A204.1 (cell line): ENCODE results near the gene RPS15.

ENCODE experiments used
- FAIRE-seq: peaks from 2 replicates; lab custom pipeline; 2012; peaks lifted over from hg19 to GRCh38; lab: Jason Lieb, UNC

RPS15 gene

DNA sequence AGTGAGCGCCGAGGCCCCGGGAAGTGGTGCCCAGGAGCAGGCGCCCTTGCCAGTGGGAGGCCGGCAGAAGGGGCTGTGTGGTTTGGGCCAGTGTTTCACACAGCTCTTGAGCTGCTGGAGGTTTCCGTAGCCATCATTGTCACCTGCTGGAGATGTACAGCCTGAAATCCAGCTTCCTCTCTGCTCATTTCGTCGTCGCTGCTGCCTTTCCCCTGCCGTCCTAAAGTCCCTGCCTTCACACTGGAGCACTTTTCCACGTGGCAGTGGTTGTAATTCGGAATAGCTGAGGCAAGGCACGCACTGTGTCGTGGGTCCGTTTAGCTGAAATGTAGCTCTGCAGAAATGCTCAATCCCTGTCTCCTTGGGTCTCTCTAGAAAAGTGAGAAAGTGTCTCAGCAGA is 17.6 kb upstream of the RPS15 start:
- FAIRE-seq: no peak

DNA sequence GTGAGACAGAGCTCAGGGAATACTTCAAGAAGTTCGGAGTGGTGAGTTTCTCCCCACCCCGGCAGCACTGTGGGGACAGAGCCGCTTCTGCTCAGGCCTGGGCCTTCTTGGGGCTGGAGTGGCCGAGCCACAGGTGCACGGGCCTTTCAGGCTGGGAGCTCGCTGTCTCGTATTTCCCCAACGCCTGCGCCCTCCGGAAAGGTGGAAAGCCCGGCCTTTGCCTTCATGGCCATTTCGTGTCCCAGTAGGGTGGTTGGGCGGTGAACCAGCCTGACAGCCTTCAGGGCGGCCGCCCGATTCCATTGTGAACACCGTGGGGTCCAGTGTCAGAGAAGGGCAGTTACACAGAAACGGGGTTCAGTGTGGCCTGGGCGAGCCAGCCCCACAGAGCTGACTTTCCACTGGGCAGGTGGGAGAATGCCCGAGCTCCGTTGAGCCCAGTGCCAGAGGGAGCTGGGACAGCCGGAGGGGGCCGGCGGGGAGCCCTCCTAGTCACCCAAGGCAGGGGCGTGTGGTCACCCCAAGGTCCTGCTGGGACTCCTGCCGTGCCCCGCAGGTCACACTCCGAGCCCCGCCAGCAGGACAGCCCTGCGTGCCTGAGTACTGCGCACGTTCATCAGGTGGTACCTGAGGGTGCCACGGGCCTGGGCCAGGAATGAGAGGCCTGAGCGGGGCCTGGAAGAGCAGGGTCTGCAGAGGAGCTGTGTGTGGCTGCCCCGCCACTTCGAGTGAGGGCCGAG is 16.8 kb upstream of the RPS15 start:
- FAIRE-seq: no peak

DNA sequence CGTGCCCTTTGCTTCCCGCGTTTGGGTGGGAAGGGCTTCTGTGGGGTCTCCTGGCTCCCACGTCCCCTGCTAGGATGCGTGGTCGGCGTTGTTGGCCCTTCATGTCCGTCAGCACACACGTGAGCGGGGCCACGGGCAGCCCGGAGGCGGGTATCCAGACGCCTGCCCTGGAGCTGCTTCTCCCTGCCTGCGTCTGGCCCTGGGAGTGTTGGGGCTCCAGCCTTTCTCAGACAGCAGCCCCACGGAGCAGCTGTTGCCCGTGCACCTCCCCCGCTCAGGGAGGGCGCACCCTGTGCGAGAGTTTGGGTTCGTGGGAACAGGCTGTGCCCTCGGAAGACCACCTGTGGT is 16.3 kb upstream of the RPS15 start:
- FAIRE-seq: no peak

DNA sequence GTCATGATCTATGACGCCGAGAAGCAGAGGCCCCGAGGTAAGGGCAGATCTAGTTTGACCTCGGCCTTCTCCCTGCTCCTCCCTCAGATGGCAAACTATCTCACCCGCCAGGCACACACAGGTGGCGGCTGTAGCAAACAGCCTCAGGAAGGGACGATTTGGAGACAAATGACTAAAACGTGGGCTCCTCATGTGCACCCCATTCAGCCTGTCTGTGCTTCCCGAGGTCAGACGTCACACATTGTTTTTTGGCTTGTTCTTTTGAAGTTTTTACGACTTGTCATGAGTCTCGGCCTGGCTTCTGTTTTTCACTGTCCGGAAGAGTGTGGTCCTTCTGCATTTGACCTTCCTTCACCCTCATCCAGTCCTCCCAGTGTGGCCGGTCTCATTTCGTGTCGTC is 15.8 kb upstream of the RPS15 start:
- FAIRE-seq: no peak

DNA sequence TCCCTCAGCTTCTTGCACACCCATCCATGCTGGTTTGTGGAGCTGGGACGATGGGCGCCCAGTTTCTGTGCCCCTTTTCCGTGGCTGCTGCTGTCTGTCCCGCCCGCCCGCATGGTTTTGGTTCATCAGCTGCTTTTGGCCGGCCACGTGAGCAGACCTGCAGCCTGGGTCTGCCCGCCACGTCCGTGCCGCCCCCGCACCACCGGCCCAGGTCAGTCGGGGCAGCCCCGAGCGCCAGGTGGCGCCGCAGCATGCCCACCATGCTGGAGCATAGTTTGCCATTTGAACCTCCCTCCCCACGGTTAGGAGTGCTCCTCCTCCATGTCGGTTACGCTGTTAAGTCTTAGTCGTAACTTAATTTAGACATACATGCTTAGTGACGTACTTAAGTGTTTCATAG is 15.3 kb upstream of the RPS15 start:
- FAIRE-seq: no peak

DNA sequence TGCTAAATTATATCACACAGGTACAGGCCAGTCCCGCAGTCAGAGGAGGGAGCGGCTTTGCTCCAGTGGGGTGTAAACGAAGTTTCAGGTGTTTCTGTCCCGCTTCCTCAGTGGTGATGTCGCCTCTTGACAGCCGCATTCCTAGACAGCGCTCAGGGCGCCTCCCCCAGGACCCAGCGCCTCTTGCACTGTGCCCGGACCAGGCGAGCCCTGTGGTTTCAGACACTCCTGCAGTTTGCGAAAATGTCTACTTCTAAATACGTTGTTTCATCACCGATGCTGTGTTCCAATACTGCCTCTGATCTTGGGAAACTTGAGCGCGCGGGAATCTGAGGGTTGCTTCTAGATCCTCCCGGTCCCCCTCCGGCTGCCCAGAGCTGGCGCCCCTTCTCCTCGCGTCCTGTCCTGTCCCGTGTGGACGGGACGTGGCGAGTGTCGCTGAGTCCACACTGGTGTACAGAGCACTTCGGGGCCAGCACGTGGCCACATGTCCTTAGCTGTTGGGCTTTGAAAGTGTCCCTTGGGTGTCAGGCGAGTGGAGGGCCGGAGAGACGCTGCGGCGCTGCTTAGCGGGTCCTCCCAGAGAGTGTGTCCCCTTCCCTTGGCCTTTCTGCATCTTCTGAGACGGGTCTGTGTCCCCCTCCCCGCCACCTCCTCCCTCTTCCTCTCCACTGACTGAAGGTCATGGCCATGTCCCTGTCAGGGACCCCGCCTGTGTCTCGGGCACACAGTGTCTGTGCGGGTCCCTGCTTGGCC is 14.6 kb upstream of the RPS15 start:
- no peak for FAIRE-seq

DNA sequence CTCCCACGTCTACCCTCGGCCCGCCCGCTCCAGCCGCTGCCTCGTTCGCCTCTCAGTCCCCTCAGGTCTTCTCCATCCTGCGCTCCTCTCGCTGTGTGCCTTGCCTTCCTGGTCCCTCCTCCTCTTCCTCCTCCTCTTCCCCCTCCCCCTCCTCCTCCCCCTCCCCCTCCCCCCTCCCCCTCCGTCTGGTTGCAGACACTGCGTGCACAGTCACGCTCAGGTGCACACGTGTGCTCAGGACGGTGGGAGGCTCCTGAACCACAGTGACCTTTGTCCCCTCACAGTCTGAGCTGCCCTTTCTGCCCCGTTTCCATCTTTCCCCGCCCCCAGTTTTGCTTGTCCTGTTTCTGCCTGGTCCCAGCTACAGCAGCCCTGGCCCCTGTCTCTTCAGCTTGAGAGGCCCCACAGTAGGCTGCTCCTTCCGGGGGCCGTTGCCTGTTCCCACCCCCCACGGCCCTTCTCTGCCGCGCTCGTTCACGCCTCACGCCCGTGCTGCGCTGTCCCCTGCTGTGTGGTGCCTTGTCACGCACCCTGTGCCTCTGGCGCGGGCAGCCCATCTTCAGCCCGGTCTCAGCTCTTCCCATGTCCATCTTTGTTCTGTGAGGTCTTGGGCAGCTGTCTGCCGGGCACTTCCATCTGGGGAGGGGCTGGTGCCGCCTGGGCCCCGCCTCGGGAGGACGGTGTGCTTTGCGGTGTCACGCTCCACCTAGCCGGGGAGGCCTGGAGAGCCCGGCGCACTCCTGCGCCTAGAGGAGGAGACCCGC is 13.8 kb upstream of the RPS15 start:
- no peak for FAIRE-seq

DNA sequence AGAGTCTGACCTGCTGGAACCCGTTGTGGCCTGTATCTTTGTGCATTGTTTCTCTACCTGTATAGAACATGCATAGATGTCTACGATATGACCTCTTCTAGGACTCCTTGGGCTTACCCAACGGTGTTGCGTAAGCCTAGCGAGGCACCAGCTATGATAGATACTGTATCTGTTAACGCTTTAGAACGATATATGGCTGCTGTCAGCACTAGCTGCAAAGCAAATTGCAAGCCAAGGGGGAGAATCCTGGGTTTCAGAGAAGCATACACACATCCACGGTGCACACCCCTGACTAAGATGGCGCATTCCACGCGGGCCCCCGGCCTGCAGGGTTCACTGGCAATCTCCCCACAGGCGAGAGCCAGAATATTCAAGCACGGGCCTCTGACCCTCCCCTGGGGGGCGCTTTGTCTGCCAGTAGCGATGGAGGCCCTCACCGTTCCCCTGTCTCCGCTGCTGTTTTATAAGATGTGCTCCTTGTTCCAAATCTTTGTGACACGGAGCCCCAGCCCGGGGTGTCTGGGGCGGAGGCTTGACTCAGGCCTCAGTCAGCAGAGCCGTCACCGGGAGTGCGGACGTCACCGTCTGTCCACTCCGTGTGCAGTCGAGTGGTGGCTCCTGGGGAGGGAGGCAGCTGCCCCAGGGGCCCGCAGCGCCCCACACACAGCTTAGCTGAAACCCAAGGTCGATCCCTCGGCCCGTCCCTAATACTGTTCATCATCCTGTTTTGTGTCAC is 12.9 kb upstream of the RPS15 start:
- FAIRE-seq: no peak

DNA sequence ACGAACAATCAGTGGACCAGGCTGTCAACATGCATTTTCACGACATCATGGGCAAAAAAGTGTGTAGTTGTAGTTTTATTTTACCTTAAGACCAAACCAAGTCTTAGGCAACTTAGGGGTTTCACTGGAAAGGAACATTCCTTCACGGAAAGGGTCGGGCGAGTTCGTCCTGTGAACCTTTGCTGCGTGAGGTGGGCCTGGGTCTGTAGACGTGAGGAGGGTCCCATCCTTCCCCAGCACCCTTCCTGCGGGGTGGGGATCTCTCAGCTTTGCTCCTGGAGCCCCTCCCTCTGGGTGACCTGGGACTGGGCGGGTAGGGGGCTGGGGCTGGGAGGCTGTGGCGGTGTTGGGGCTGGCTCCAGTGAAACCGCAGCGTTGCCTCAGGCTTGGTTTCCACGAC is 12.3 kb upstream of the RPS15 start:
- FAIRE-seq: no peak

DNA sequence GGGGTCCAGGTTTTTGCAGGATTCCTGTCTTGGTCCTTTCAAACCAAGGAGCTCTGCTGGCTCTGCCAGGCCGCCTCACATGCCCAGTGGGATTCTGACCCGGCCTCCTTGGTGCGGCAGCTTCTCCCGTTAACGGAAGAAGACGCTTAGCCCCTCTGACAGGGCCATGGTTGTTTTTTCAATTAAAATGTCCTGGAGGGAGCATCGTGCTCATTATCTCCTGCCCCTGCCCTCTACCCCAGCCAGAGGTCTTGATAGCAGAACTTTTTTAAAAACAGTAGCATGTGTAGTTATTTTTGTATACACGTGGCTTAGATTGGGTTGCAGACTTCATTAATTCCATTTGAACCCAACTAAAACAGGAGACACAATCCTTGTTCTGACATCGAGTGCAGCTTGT is 11.5 kb upstream of the RPS15 start:
- FAIRE-seq: no peak

DNA sequence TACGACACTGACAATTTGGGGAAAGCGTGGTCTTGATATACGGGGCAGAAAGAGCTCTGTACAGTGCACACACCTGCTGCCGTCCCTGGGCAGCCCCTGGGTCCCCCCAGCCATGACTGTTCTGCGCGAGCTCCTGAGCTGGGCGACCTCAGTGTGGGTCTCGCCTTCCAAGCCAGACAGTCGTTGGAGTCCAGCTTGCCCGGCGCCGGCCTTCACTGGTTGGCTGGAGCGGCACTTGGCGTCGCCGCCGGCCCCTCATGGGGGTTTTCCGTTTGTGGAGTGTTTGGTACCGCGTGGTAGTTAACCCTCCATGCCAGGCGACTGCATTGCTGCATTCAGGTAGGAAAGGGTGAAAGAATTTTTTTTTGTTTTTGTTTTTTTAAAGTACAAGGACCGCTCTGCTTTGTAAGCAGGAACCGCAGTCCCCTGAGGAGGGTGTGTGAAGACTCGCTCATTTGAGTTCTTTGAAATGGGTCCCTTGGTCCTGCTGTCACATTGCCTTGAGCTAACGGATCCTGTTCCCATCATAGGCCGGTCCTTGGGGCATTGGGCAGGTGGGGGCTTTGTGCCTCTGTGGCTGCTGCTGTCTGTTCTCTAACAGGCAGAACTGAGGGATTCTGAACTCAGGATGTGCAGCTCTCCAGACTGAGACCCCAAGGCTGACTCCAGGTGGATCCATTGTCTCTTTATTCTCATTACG is 10.8 kb upstream of the RPS15 start:
- no peak for FAIRE-seq

DNA sequence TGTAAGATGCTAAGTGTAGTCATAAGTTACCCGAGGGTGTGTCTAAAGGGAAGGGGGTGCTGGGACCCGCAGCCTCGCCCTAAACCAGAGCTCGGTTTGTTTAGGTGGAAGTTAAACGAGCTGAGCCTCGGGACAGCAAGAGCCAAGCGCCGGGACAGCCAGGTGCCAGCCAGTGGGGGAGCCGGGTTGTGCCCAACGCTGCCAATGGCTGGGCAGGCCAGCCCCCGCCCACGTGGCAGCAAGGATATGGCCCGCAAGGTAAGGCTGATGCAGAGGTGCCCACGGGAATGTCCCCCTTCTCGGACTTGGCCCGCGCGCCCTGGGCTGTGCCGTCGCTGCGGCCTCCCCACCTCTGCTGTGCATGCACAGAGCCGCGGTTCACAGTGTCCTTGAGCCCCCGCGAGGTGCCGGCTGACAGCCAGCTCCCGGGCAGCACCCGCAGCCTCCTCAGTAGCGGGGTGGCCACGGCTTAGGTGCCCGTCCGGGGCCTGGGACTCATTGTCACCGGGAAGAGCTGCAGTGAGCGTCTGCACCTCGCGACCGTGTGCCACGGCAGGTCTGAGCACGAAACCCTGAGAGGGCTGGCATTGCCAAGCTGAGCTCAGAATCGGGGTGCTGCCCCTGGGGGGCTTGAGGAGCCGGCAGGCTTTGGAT is 9.3 kb upstream of the RPS15 start:
- no peak for FAIRE-seq

DNA sequence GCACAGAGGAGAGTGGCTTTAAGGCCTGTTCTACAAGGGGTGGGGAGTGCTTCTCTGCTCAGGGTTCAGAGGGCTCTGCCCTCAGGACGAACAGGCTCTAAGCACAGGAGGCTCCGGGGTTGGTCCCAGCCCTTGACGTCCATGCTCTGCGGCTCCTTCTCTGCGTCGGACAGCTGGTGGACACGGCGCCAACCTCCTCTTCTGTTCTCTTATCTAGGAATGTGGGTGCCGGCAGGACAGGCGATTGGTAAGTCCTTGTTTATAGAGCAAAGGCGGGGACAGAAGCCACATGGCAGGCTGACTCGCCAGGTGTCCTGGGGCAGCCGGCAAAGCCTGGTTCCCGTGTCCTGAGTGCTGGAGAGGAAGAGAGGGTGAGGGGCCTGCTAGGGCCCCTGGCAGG is 8.4 kb upstream of the RPS15 start:
- no peak for FAIRE-seq

DNA sequence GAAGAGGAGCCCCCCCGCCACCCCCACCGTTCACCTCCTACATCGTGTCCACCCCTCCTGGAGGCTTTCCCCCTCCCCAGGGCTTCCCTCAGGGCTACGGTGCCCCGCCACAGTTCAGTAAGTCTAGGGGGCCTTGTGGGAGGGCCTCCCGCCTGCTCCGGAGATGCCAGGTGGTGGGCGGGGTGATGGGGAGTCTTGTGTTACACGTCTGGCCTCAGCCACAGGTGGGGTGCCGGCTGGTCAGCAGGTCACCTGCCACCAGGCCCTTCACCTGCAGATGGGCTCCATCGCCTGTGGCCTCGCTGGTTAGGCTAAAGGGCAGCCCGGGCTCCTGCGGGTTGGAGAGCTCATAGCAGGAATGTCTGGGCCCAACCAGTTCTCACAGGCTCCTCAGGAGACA is 8.0 kb upstream of the RPS15 start:
- no peak for FAIRE-seq

DNA sequence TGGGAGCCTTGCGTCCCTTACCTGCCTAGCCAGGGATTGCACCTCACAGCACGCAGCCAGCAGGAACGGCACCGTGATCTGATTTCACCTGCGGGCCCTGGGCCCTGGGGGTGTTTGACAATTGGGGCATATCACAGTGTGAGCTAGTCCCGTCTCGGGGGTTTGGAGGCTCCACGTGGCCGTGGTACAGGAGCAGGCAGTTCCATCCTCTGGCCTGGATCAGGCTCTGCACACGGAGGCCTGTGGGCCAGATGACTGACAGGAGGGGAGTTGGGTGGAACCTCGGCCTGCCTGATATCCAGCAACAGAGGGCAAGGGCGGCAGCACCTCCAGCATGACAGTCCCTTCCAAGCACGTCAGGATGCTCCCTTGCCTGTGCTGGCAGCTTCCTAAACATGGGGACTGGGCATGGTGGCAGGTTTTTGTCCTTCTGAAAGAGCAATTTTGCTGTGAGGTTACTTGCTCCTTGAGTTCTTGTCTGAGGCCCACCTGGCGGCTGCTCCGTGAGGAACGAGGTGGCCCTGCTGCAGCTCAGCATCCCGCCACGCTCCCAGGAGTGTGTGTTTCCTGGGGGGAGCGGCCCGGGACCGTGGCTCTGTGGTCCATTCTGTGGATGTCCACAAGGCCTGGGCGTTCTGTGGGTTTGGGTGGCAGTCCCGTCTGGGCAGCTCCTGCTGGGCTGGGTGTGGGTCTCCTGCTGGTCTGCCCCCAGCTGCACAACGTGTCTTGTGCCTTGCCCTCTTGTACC is 6.3 kb upstream of the RPS15 start:
- no peak for FAIRE-seq

DNA sequence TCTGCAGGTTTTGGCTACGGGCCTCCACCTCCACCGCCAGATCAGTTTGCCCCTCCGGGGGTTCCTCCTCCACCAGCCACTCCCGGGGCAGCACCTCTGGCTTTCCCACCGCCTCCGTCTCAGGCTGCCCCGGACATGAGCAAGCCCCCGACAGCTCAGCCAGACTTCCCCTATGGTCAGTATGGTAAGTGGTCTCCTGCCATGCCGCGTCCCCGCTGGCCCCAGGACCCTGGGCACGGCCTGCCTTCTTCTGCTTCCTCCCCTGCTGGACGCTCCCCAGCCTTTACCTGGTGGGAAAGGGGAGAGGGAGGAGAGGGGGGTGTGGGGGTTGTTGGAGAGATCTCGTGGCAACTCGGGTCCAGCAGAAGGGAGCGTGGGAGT is 5.7 kb upstream of the RPS15 start:
- FAIRE-seq: no peak

DNA sequence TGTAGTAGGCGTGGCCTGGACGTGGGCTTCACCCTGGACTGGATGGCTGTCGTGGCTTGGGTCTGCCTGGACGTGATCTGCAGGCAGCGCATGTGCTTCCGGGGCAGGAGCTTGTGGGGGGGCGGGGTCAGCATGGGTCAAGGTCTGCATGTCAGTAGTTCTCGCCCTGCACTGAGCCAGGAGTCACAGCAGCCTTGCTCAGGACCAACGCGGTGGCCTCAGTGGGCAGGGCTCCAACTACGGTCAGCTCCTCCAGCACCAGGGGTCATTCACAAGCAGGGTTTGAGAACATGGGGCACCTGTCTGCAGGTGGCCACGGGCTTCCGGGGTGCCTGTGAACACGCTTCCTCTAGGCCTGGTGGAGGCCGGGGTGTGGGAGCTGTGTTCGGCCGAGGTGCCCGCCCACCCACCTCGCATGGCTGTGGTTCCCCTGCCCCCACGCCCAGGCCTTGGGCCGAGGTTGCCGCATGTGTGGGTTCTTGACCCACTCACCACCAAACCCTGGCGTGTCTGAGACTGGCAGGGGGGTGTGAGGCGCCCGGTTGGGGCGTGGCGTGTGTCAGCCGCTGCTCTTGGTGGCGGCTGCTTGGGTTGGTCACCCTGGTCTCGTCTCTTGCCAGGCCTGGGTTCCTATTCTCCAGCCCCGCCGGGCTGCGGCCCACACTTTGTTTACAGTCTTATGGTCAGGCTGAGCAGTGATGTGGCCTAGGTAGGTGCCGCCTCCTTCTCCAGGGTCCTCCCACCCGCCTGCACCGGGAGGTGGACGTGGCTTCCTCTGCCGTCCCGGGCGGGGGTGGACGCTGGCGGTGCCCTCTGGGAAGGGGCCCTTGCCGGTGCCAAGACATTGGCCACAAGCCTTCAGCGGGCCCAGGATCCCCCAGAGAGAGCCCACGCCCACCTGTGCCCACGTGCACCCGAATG is 4.8 kb upstream of the RPS15 start:
- no peak for FAIRE-seq

DNA sequence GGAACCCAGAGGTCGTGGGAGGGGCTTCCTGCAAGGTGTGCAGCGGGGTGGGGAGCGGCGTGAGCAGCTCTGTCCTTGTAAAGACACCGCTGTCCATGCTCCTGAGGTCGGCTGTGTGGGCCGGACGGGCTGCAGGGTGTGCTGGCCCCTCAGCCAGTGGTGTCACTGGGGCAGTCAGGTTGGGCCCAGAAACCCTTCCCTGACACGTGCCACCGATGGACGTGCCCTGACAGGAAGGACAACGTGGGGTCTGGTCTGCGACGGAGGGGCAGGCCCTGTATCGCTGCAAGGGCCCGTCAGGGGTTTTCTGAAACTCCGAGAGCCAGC is 4.2 kb upstream of the RPS15 start:
- no peak for FAIRE-seq

DNA sequence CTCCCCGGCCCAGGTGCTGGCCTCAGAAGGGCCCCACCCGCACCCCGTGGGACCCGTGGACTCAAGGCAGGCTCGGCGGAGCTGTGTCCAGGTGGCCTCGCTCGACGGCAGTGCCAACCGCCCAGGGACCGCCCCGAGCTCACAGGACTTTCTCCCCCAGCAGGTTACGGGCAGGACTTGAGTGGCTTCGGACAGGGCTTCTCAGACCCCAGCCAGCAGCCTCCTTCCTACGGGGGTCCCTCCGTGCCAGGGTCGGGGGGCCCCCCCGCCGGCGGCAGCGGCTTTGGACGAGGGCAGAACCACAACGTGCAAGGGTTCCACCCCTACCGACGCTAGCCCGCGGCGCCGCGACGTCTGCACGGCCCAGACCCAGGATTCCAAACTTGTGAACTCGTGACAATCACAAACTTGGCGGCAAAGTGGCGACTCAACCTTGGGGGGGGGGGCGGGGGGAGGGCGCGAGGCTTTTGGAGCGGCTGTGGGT is 3.6 kb upstream of the RPS15 start:
- no peak for FAIRE-seq
